HEK293 (cell line): ENCODE results near the gene WFDC12.

Source experiments
- CTCF ChIA-PET: fragments of 350-600 bp; formaldehyde crosslinking; extraction: SDS; loops from one replicate; lab custom pipeline; 2021; ENCODE audit warnings: antibody characterized with exemption; lab: Yijun Ruan, JAX
- POLR2A ChIA-PET: fragments of 300-600 bp; formaldehyde crosslinking; extraction: SDS; loops from one replicate; lab custom pipeline; 2020; ENCODE audit warnings: antibody characterized with exemption, inconsistent platforms; lab: Yijun Ruan, JAX
- H3K27ac ChIP-seq: fragments of 200-500 bp; sonication (Bioruptor generic); 2 replicates; pipeline ENCODE4 v1.5.1; 2014; ENCODE audit warnings: low read depth, low read length, control low read depth, inconsistent platforms; ENCODE audit errors: extremely low read depth
- H3K36me3 ChIP-seq, 2 experiments: fragments of 200-500 bp in 1 of 2; sonication (Bioruptor generic) in 1 of 2; 1 replicate in 1 of 2; 2 replicates in 1 of 2; pipeline ENCODE4 v1.5.1; 2014 to 2017; ENCODE audit warnings: inconsistent platforms in 2 of 2, low read length in 2 of 2; ENCODE audit not compliant: control insufficient read depth in 2 of 2, insufficient read depth in 1 of 2
- H3K4me1 ChIP-seq: fragments of 200-500 bp; sonication (Bioruptor generic); 2 replicates; pipeline ENCODE4 v1.5.1; 2014; ENCODE audit warnings: mild to moderate bottlenecking, low read length, inconsistent platforms; ENCODE audit not compliant: control insufficient read depth, insufficient read depth
- H3K4me3 ChIP-seq: 2 replicates; pipeline ENCODE4 v1.5.1; 2011; ENCODE audit warnings: low read depth, mild to moderate bottlenecking, control low read depth, low read length, moderate library complexity
- H3K9me3 ChIP-seq: fragments of 200-500 bp; sonication (Bioruptor generic); 2 replicates; pipeline ENCODE4 v1.5.1; 2014; ENCODE audit warnings: low read depth, low read length, inconsistent platforms; ENCODE audit not compliant: control insufficient read depth, insufficient read depth
- GLI2 ChIP-seq: fragments of 450-650 bp; formaldehyde crosslinking; IDR thresholded peaks from 2 replicates; pipeline ENCODE4; 2017; ENCODE audit warnings: missing biosample characterization, missing genetic modification characterization, low read depth, borderline replicate concordance
- GLIS1 ChIP-seq: fragments of 450-650 bp; formaldehyde crosslinking; IDR thresholded peaks from 2 replicates; pipeline ENCODE4 v1.5.1; 2016; ENCODE audit warnings: missing biosample characterization, missing genetic modification characterization
- GLIS2 ChIP-seq: fragments of 450-650 bp; formaldehyde crosslinking; IDR thresholded peaks from 2 replicates; pipeline ENCODE4 v1.5.1; 2016; ENCODE audit warnings: missing biosample characterization, missing genetic modification characterization
- PRDM1 ChIP-seq: fragments of 450-650 bp; formaldehyde crosslinking; IDR thresholded peaks from 2 replicates; pipeline ENCODE4; 2016; ENCODE audit warnings: missing biosample characterization, missing genetic modification characterization
- REPIN1 ChIP-seq: fragments of 450-650 bp; formaldehyde crosslinking; IDR thresholded peaks from 2 replicates; pipeline ENCODE4 v1.5.1; 2017; ENCODE audit warnings: missing biosample characterization, missing genetic modification characterization, low read depth
- ZBTB21 ChIP-seq: fragments of 450-650 bp; formaldehyde crosslinking; IDR thresholded peaks from 2 replicates; pipeline ENCODE4 v1.5.1; 2017; ENCODE audit warnings: missing biosample characterization, missing genetic modification characterization
- ZBTB8A ChIP-seq: fragments of 450-650 bp; formaldehyde crosslinking; IDR thresholded peaks from 2 replicates; pipeline ENCODE4 v1.5.1; 2016; ENCODE audit warnings: missing biosample characterization, missing genetic modification characterization
- ZNF121 ChIP-seq: fragments of 450-650 bp; formaldehyde crosslinking; IDR thresholded peaks from 2 replicates; pipeline ENCODE4 v1.5.1; 2016; ENCODE audit warnings: missing biosample characterization, missing genetic modification characterization
- ZNF184 ChIP-seq: fragments of 450-650 bp; IDR thresholded peaks from 2 replicates; pipeline ENCODE4 v1.5.1; 2018; ENCODE audit warnings: missing biosample characterization, mild to moderate bottlenecking, missing genetic modification characterization
- ZNF19 ChIP-seq: fragments of 450-650 bp; formaldehyde crosslinking; IDR thresholded peaks from 2 replicates; pipeline ENCODE4; 2016; ENCODE audit warnings: missing biosample characterization, missing genetic modification characterization, low read depth
- ZNF223 ChIP-seq: fragments of 450-650 bp; formaldehyde crosslinking; IDR thresholded peaks from 2 replicates; pipeline ENCODE4 v1.5.1; 2016; ENCODE audit warnings: missing biosample characterization, missing genetic modification characterization
- ZNF23 ChIP-seq: fragments of 450-650 bp; formaldehyde crosslinking; IDR thresholded peaks from 2 replicates; pipeline ENCODE4 v1.5.1; 2016; ENCODE audit warnings: missing biosample characterization, missing genetic modification characterization, borderline replicate concordance
- ZNF280D ChIP-seq: fragments of 450-650 bp; formaldehyde crosslinking; IDR thresholded peaks from 2 replicates; pipeline ENCODE4 v1.5.1; 2016; ENCODE audit warnings: missing biosample characterization, missing genetic modification characterization
- ZNF335 ChIP-seq: fragments of 450-650 bp; formaldehyde crosslinking; conservative IDR thresholded peaks from 2 replicates; pipeline ENCODE4 v1.5.1; 2016; ENCODE audit warnings: missing biosample characterization, missing genetic modification characterization
- ZNF416 ChIP-seq: fragments of 450-650 bp; formaldehyde crosslinking; IDR thresholded peaks from 2 replicates; pipeline ENCODE4 v1.5.1; 2016; ENCODE audit warnings: missing biosample characterization, missing genetic modification characterization
- ZNF48 ChIP-seq: fragments of 450-650 bp; formaldehyde crosslinking; IDR thresholded peaks from 2 replicates; pipeline ENCODE4 v1.5.1; 2016; ENCODE audit warnings: missing biosample characterization, missing genetic modification characterization
- ZNF501 ChIP-seq: fragments of 450-650 bp; formaldehyde crosslinking; IDR thresholded peaks from 2 replicates; pipeline ENCODE4 v1.5.1; 2016; ENCODE audit warnings: missing biosample characterization, missing genetic modification characterization
- ZNF544 ChIP-seq: fragments of 450-650 bp; formaldehyde crosslinking; IDR thresholded peaks from 2 replicates; pipeline ENCODE4 v1.5.0; 2017; ENCODE audit warnings: missing biosample characterization, missing genetic modification characterization
- ZNF548 ChIP-seq: fragments of 450-650 bp; formaldehyde crosslinking; IDR thresholded peaks from 2 replicates; pipeline ENCODE4 v1.5.1; 2016; ENCODE audit warnings: missing biosample characterization, missing genetic modification characterization
- ZNF549 ChIP-seq: fragments of 450-650 bp; IDR thresholded peaks from 2 replicates; pipeline ENCODE4 v1.5.1; 2018; ENCODE audit warnings: missing biosample characterization, missing genetic modification characterization, mild to moderate bottlenecking, inconsistent platforms, moderate library complexity
- ZNF600 ChIP-seq: fragments of 450-650 bp; formaldehyde crosslinking; IDR thresholded peaks from 2 replicates; pipeline ENCODE4 v1.5.1; 2016; ENCODE audit warnings: missing biosample characterization, missing genetic modification characterization
- ZNF623 ChIP-seq: fragments of 450-650 bp; formaldehyde crosslinking; IDR thresholded peaks from 2 replicates; pipeline ENCODE4 v1.5.1; 2016; ENCODE audit warnings: missing biosample characterization, missing genetic modification characterization
- ZNF658 ChIP-seq: fragments of 450-650 bp; formaldehyde crosslinking; IDR thresholded peaks from 2 replicates; pipeline ENCODE4; 2016; ENCODE audit warnings: missing biosample characterization, missing genetic modification characterization
- ZNF677 ChIP-seq: fragments of 450-650 bp; IDR thresholded peaks from 2 replicates; pipeline ENCODE4 v1.5.0; 2018; ENCODE audit warnings: missing biosample characterization, mild to moderate bottlenecking, missing genetic modification characterization, moderate library complexity
- ZNF792 ChIP-seq: fragments of 450-650 bp; formaldehyde crosslinking; IDR thresholded peaks from 2 replicates; pipeline ENCODE4 v1.5.1; 2016; ENCODE audit warnings: missing biosample characterization, missing genetic modification characterization
- ZNF837 ChIP-seq: fragments of 450-650 bp; formaldehyde crosslinking; IDR thresholded peaks from 2 replicates; pipeline ENCODE4 v1.5.1; 2016; ENCODE audit warnings: missing biosample characterization, missing genetic modification characterization
- ZXDB ChIP-seq: fragments of 450-650 bp; formaldehyde crosslinking; IDR thresholded peaks from 2 replicates; pipeline ENCODE4 v1.5.1; 2016; ENCODE audit warnings: missing biosample characterization, missing genetic modification characterization
- TF ChIP-seq, protein P1 (sequence below): fragments of 450-650 bp; formaldehyde crosslinking; IDR thresholded peaks from 2 replicates; pipeline ENCODE4 v1.5.1; 2016; ENCODE audit warnings: missing biosample characterization, missing genetic modification characterization

WFDC12 gene

GRCh38 chr20:45114465-45115385 lies 9.5 kb downstream of the WFDC12 start, which contains the start of gene WFDC5:
Gene WFDC5 (minus strand): TSS chr20:45115174. CDS start chr20:45115083, 91 bp downstream.
- Histone ChIP-seq H3K4me1 (no peaks in the 10 kb centered on the region), H3K9me3 (no peaks in the 10 kb centered on the region), H3K27ac (no peak within 1 kb of the TSS), H3K4me3 (no peak within 1 kb of the TSS), H3K36me3 (no peaks in the 10 kb centered on the region)
- ChIA-PET POLR2A (no interaction called here), CTCF (interaction anchor here (0.6 to 3.8 kb wide), 4 partner anchors 19 to 198 kb away, joined by 4 to 34 read pairs (median 20); no protein-coding TSS in a partner anchor)
- TF ChIP-seq ZNF549: no peak
- TF ChIP-seq ZBTB8A (tag by site-specific recombination): no peak
- TF ChIP-seq ZNF335 (tag by site-specific recombination): peak; percentile 47; the same call in 1 of the 2 replicates
- TF ChIP-seq ZNF121 (tag by site-specific recombination): no peak
- no peak for TF ChIP-seq ZNF23 (tag by site-specific recombination)
- TF ChIP-seq GLIS1 (tag by site-specific recombination): peak; percentile 88
- 0 out of 2 replicates have a peak, but pooled peaks have one; percentile 31 for TF ChIP-seq GLIS2 (tag by site-specific recombination)
- no peak for TF ChIP-seq ZNF48 (tag by site-specific recombination)
- TF ChIP-seq ZBTB21: no peak
- TF ChIP-seq GLI2 (tag by site-specific recombination): no peak
- TF ChIP-seq REPIN1: no peak
- TF ChIP-seq ZNF223: no peak

- POLR2A ChIA-PET: no interaction called here
These were observed 10.4 kb downstream of the WFDC12 start for GRCh38 chr20:45113865-45114264.

GRCh38 chr20:45112754-45113153 lies 11.5 kb downstream of the WFDC12 start:
- POLR2A ChIA-PET: no interaction called here
- Histone ChIP-seq H3K9me3 (no peaks in the 10 kb centered on the region), H3K27ac (no peak overlapping the region), H3K4me1 (no peaks in the 10 kb centered on the region), H3K36me3 (no peaks in the 10 kb centered on the region), H3K4me3 (no peak overlapping the region)
- CTCF ChIA-PET: interaction anchor here (0.6 to 6.3 kb wide), 24 partner anchors 9 to 661 kb away, joined by 3 to 44 read pairs (median 4); partner anchors contain the start of gene WFDC12
- TF ChIP-seq ZNF623 (tag by site-specific recombination) (no peak), ZNF677 (tag by site-specific recombination) (no peak), ZNF544 (tag by site-specific recombination) (no peak), ZNF184 (tag by site-specific recombination) (no peak), ZNF658 (tag by site-specific recombination) (no peak), ZNF416 (tag by site-specific recombination) (no peak), ZNF280D (tag by site-specific recombination) (no peak), ZXDB (tag by site-specific recombination) (no peak), GLI2 (tag by site-specific recombination) (no peak), ZNF549 (no peak), ZNF548 (tag by site-specific recombination) (no peak), ZNF792 (tag by site-specific recombination) (no peak), ZNF600 (tag by site-specific recombination) (no peak), ZNF19 (no peak)

More at GRCh38 chr20:45113865-45114264, 10.4 kb downstream of the WFDC12 start:
- no peaks in the 10 kb centered on the region for H3K36me3 ChIP-seq
- H3K4me3 ChIP-seq: no peak overlapping the region
- no peaks in the 10 kb centered on the region for H3K9me3 ChIP-seq
- TF ChIP-seq PRDM1 (tag by site-specific recombination) (no peak), ZNF501 (tag by site-specific recombination) (no peak), ZNF416 (tag by site-specific recombination) (no peak), ZNF837 (tag by site-specific recombination) (no peak)
- TF ChIP-seq, protein P1, sequence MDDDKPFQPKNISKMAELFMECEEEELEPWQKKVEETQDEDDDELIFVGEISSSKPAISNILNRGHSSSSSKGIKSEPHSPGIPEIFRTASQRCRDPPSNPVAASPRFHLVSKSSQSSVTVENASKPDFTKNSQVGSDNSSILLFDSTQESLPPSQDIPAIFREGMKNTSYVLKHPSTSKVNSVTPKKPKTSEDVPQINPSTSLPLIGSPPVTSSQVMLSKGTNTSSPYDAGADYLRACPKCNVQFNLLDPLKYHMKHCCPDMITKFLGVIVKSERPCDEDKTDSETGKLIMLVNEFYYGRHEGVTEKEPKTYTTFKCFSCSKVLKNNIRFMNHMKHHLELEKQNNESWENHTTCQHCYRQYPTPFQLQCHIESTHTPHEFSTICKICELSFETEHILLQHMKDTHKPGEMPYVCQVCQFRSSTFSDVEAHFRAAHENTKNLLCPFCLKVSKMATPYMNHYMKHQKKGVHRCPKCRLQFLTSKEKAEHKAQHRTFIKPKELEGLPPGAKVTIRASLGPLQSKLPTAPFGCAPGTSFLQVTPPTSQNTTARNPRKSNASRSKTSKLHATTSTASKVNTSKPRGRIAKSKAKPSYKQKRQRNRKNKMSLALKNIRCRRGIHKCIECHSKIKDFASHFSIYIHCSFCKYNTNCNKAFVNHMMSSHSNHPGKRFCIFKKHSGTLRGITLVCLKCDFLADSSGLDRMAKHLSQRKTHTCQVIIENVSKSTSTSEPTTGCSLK: no peak
- CTCF ChIA-PET: interaction anchor here (0.5 to 6.3 kb wide), 6 partner anchors 18 to 300 kb away, joined by 4 to 44 read pairs (median 21); no protein-coding TSS in a partner anchor
- H3K27ac ChIP-seq: no peak overlapping the region
- H3K4me1 ChIP-seq: no peaks in the 10 kb centered on the region
